ENCODE measurements around the gene ATL3.
"Not testable (repeated sequence)": the region's sequence is repeated elsewhere in the genome, so short reads cannot be mapped to it uniquely, and the experiment has no call there.

ATL3 gene

GRCh38 chr11:63619967-63620366 lies 51.2 kb downstream of the ATL3 start:
- Histone ChIP-seq H3K79me1 (ENCODE audit: low read length) (peaks cover 4% of the 10 kb centered on the region), H2BK5ac (ENCODE audit: low read depth, low read length, poor library complexity) (no peak overlapping the region), H3K23ac (ENCODE audit: low read length) (no peak overlapping the region), H2AFZ (ENCODE audit: insufficient read depth, low read length, poor library complexity) (no peak overlapping the region), H4K91ac (ENCODE audit: low read depth, low read length) (no peak overlapping the region), H3K79me2 (ENCODE audit: control insufficient read depth, insufficient read depth, low read length, poor library complexity) (no peaks in the 10 kb centered on the region), H3K4ac (ENCODE audit: low read depth, low read length) (no peak overlapping the region), H3K4me2 (ENCODE audit: low read length) (no peak overlapping the region), H2BK120ac (ENCODE audit: insufficient read depth, low read length, poor library complexity) (no peak overlapping the region), H2AK5ac (ENCODE audit: low read length) (no peak overlapping the region), H3K14ac (ENCODE audit: low read length) (no peak overlapping the region), H4K8ac (ENCODE audit: low read depth, low read length) (no peak overlapping the region), H3K27me3 (ENCODE audit: insufficient read depth, low read length) (no peaks in the 10 kb centered on the region), H3K4me3 (ENCODE audit: low read depth, low read length) (no peak overlapping the region), H3K9me3 (ENCODE audit: insufficient read depth, low read depth, low read length) (no peaks in the 10 kb centered on the region), H3K27ac (ENCODE audit: low read depth, low read length) (no peak overlapping the region), H4K12ac (ENCODE audit: low read depth, low read length) (no peak overlapping the region), H3K4me1 (ENCODE audit: control insufficient read depth in 1 of 2, insufficient read depth in 2 of 2, low read length in 2 of 2) (peaks cover 4 to 10% of the 10 kb centered on the region in 2 experiments), H3K36me3 (ENCODE audit: control insufficient read depth in 1 of 2, insufficient read depth in 2 of 2, low read length in 2 of 2) (no peaks in the 10 kb centered on the region), H3K18ac (ENCODE audit: low read length) (no peak overlapping the region), H2BK12ac (ENCODE audit: low read length) (no peak overlapping the region), H3K9ac (ENCODE audit: low read length) (no peak overlapping the region)
- no peak for DNase-seq
- no CpG with 5 or more reads among the region's 6 CpGs for WGBS (ENCODE audit: extremely low coverage, insufficient coverage, insufficient read length)

DNA sequence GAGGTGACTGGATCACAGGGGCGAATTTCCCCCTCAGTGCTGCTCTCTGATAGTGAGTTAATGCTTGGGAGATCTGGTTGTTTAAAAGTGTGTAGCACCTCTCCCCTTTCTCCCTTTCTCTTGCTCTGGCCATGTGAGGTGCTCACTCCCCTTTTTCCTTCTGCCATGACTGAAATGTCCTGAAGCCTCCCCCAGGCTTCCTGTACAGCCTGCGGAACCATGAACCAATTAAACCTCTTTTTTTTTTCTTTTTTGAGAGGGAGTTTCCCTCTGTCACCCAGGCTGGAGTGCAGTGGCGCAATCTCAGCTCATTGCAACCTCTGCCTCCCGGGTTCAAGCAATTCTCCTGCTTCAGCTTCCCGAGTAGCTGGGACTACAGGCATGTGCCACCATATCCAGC lies 53.5 kb downstream of the ATL3 start:
- H2BK5ac ChIP-seq (ENCODE audit: low read depth, low read length, poor library complexity); H4K91ac ChIP-seq (ENCODE audit: low read depth, low read length); H2BK12ac ChIP-seq (ENCODE audit: low read length); H3K4me1 ChIP-seq (ENCODE audit: control insufficient read depth in 1 of 2, insufficient read depth in 2 of 2, low read length in 2 of 2); H3K9ac ChIP-seq (ENCODE audit: low read length); H3K9me3 ChIP-seq (ENCODE audit: insufficient read depth, low read depth, low read length); H2AFZ ChIP-seq (ENCODE audit: insufficient read depth, low read length, poor library complexity); H3K27ac ChIP-seq (ENCODE audit: low read depth, low read length); H3K4me2 ChIP-seq (ENCODE audit: low read length); H3K79me2 ChIP-seq (ENCODE audit: control insufficient read depth, insufficient read depth, low read length, poor library complexity); H3K27me3 ChIP-seq (ENCODE audit: insufficient read depth, low read length); H2BK120ac ChIP-seq (ENCODE audit: insufficient read depth, low read length, poor library complexity); H3K36me3 ChIP-seq (ENCODE audit: control insufficient read depth in 1 of 2, insufficient read depth in 2 of 2, low read length in 2 of 2); DNase-seq; H3K18ac ChIP-seq (ENCODE audit: low read length); H3K4me3 ChIP-seq (ENCODE audit: low read depth, low read length); H3K14ac ChIP-seq (ENCODE audit: low read length); H2AK5ac ChIP-seq (ENCODE audit: low read length); H3K79me1 ChIP-seq (ENCODE audit: low read length); H3K4ac ChIP-seq (ENCODE audit: low read depth, low read length); H3K23ac ChIP-seq (ENCODE audit: low read length); H4K8ac ChIP-seq (ENCODE audit: low read depth, low read length); H4K12ac ChIP-seq (ENCODE audit: low read depth, low read length): not testable (repeated sequence)
- WGBS (ENCODE audit: extremely low coverage, insufficient coverage, insufficient read length): no CpG with 5 or more reads among the region's 5 CpGs

- Histone ChIP-seq H2AK5ac (ENCODE audit: low read length) (no peak overlapping the region), H4K8ac (ENCODE audit: low read depth, low read length) (no peak overlapping the region), H2BK120ac (ENCODE audit: insufficient read depth, low read length, poor library complexity) (no peak overlapping the region), H2BK5ac (ENCODE audit: low read depth, low read length, poor library complexity) (no peak overlapping the region), H3K9me3 (ENCODE audit: insufficient read depth, low read depth, low read length) (no peaks in the 10 kb centered on the region), H3K14ac (ENCODE audit: low read length) (no peak overlapping the region), H3K4me1 (ENCODE audit: control insufficient read depth in 1 of 2, insufficient read depth in 2 of 2, low read length in 2 of 2) (peaks cover 0 to 2% of the 10 kb centered on the region in 2 experiments), H3K36me3 (ENCODE audit: control insufficient read depth in 1 of 2, insufficient read depth in 2 of 2, low read length in 2 of 2) (no peaks in the 10 kb centered on the region), H3K9ac (ENCODE audit: low read length) (no peak overlapping the region), H2BK12ac (ENCODE audit: low read length) (no peak overlapping the region), H3K23ac (ENCODE audit: low read length) (no peak overlapping the region), H4K12ac (ENCODE audit: low read depth, low read length) (no peak overlapping the region), H2AFZ (ENCODE audit: insufficient read depth, low read length, poor library complexity) (no peak overlapping the region), H3K79me2 (ENCODE audit: control insufficient read depth, insufficient read depth, low read length, poor library complexity) (peaks cover 2% of the 10 kb centered on the region), H3K4ac (ENCODE audit: low read depth, low read length) (no peak overlapping the region), H3K4me2 (ENCODE audit: low read length) (no peak overlapping the region), H3K27me3 (ENCODE audit: insufficient read depth, low read length) (no peaks in the 10 kb centered on the region), H3K27ac (ENCODE audit: low read depth, low read length) (no peak overlapping the region), H3K18ac (ENCODE audit: low read length) (no peak overlapping the region), H3K79me1 (ENCODE audit: low read length) (peaks cover 6% of the 10 kb centered on the region), H3K4me3 (ENCODE audit: low read depth, low read length) (no peak overlapping the region), H4K91ac (ENCODE audit: low read depth, low read length) (no peak overlapping the region)
- no CpG with 5 or more reads among the region's 3 CpGs for WGBS (ENCODE audit: extremely low coverage, insufficient coverage, insufficient read length)
- no peak for DNase-seq
These were observed 54.2 kb downstream of the ATL3 start for GRCh38 chr11:63616953-63617352.

GRCh38 chr11:63614136-63614671 lies 57.0 kb downstream of the ATL3 start, which contains the start of gene PLAAT3:
TSS of gene PLAAT3 (minus strand) at chr11:63614433. CDS start at chr11:63614014, 419 bp downstream.
- peak within 1 kb of the TSS; percentile 69 for H3K4me3 ChIP-seq (ENCODE audit: low read depth, low read length)
- peak within 1 kb of the TSS; percentile 66 for H3K27ac ChIP-seq (ENCODE audit: low read depth, low read length)
- peak within 1 kb of the TSS; percentile 8 for H2BK120ac ChIP-seq (ENCODE audit: insufficient read depth, low read length, poor library complexity)
- H3K79me1 ChIP-seq (ENCODE audit: low read length): peaks cover 4% of the 10 kb centered on the region
- H3K4me1 ChIP-seq (ENCODE audit: control insufficient read depth in 1 of 2, insufficient read depth in 2 of 2, low read length in 2 of 2): peaks cover 2 to 3% of the 10 kb centered on the region in 2 experiments
- no peak within 1 kb of the TSS for H3K9ac ChIP-seq (ENCODE audit: low read length)
- H3K79me2 ChIP-seq (ENCODE audit: control insufficient read depth, insufficient read depth, low read length, poor library complexity): peaks cover 4% of the 10 kb centered on the region
- H3K4me2 ChIP-seq (ENCODE audit: low read length): peak within 1 kb of the TSS; percentile 87
- WGBS (ENCODE audit: extremely low coverage, insufficient coverage, insufficient read length): no CpG with 5 or more reads among the region's 53 CpGs
- no peak within 1 kb of the TSS for H3K23ac ChIP-seq (ENCODE audit: low read length)
- H4K91ac ChIP-seq (ENCODE audit: low read depth, low read length): peak within 1 kb of the TSS; percentile 73
- peak within 1 kb of the TSS; percentile 2 for H3K18ac ChIP-seq (ENCODE audit: low read length)
- peak within 1 kb of the TSS; percentile 13 for H2BK5ac ChIP-seq (ENCODE audit: low read depth, low read length, poor library complexity)
- peak; percentile 93 to 96 for DNase-seq
- no peak within 1 kb of the TSS for H3K4ac ChIP-seq (ENCODE audit: low read depth, low read length)
- no peaks in the 10 kb centered on the region for H3K27me3 ChIP-seq (ENCODE audit: insufficient read depth, low read length)
- no peak within 1 kb of the TSS for H2BK12ac ChIP-seq (ENCODE audit: low read length)
- H3K14ac ChIP-seq (ENCODE audit: low read length): no peak within 1 kb of the TSS
- H2AK5ac ChIP-seq (ENCODE audit: low read length): no peak within 1 kb of the TSS
- peak within 1 kb of the TSS; percentile 51 for H2AFZ ChIP-seq (ENCODE audit: insufficient read depth, low read length, poor library complexity)
- H3K36me3 ChIP-seq (ENCODE audit: control insufficient read depth in 1 of 2, insufficient read depth in 2 of 2, low read length in 2 of 2): no peaks in the 10 kb centered on the region
- H3K9me3 ChIP-seq (ENCODE audit: insufficient read depth, low read depth, low read length): no peaks in the 10 kb centered on the region
- peak within 1 kb of the TSS; percentile 37 for H4K12ac ChIP-seq (ENCODE audit: low read depth, low read length)
- peak within 1 kb of the TSS; percentile 5 for H4K8ac ChIP-seq (ENCODE audit: low read depth, low read length)
